ENCODE data around the gene USP3. TPM values are rescaled to one million over a fixed set of nuclear protein-coding genes. Genes with fewer than 3 reads are reported as not detected.

The USP3 gene
- total and polyA plus RNA-seq, 10 of the 15 experiments (the other 5 are each of a cell fraction or from before 2014, with no cell fraction given) = 23.8 to 64.5 (median 50.3) TPM

DNA sequence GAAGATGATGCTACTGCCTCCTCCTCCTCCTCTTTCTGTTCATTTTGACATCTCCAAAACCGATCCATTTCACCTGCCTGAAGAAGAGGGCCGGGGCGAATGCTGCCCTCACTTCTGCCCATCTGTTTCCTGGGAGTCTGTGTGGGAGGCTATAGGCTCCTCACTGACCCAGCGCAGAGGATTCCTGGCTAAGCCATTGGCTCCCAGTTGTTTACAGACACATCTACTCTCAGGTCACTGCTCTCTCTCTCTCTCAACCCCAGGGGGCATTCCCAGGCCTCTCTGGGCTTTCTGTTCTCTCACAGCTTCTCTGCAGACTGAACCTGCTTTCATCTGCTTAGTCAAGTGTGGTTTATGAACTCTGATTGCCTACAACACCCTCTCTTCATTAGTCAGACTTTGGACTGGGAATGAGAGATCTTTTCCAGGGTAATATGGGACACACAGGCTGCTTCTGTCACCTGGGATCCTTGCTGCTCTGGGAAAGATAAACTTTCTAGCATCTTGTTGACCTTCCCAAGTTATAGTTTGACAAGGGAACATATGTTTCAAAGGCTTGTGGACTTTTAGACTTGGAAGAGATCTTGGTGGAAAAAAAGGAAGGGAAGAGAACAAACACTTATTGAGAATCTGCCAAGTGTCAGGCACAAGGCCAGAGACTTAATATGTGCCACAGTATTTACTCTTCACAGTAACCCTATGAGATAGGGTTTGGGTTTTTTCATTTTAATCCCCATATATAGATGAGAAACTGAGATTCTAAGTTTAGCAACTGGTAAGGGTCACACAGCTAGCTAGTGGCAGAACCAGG, 30.2 kb upstream of the USP3 start (continued):
- TF ChIP-seq PML (IDR thresholded peaks at IDR 0.05; ENCODE audit: low read length) (no peak; the same call in 1 of the 2 replicates), BMI1 (IDR thresholded peaks at IDR 0.05; ENCODE audit: borderline replicate concordance) (peak; percentile 24; the same call in 1 of the 2 replicates), NFIC (IDR thresholded peaks at IDR 0.05; ENCODE audit: low read depth, low read length) (peak; percentile 66; the same call in 1 of the 2 replicates), FOXK2 (IDR thresholded peaks at IDR 0.05) (peak; percentile 88), STAT3 (IDR thresholded peaks at IDR 0.05; ENCODE audit: low read depth, low read length) (no peak), ZNF384 (IDR thresholded peaks at IDR 0.05; ENCODE audit: borderline replicate concordance, low read depth, low read length) (no peak), IRF4 (IDR thresholded peaks at IDR 0.05; ENCODE audit: low read depth, low read length) (peak; percentile 81), CREB1 (IDR thresholded peaks at IDR 0.05; ENCODE audit: low read depth) (peak; percentile 67; the same call in 1 of the 2 replicates)
- TF ChIP-seq, protein P1, sequence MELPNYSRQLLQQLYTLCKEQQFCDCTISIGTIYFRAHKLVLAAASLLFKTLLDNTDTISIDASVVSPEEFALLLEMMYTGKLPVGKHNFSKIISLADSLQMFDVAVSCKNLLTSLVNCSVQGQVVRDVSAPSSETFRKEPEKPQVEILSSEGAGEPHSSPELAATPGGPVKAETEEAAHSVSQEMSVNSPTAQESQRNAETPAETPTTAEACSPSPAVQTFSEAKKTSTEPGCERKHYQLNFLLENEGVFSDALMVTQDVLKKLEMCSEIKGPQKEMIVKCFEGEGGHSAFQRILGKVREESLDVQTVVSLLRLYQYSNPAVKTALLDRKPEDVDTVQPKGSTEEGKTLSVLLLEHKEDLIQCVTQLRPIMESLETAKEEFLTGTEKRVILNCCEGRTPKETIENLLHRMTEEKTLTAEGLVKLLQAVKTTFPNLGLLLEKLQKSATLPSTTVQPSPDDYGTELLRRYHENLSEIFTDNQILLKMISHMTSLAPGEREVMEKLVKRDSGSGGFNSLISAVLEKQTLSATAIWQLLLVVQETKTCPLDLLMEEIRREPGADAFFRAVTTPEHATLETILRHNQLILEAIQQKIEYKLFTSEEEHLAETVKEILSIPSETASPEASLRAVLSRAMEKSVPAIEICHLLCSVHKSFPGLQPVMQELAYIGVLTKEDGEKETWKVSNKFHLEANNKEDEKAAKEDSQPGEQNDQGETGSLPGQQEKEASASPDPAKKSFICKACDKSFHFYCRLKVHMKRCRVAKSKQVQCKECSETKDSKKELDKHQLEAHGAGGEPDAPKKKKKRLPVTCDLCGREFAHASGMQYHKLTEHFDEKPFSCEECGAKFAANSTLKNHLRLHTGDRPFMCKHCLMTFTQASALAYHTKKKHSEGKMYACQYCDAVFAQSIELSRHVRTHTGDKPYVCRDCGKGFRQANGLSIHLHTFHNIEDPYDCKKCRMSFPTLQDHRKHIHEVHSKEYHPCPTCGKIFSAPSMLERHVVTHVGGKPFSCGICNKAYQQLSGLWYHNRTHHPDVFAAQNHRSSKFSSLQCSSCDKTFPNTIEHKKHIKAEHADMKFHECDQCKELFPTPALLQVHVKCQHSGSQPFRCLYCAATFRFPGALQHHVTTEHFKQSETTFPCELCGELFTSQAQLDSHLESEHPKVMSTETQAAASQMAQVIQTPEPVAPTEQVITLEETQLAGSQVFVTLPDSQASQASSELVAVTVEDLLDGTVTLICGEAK (IDR thresholded peaks at IDR 0.05; ENCODE audit: borderline replicate concordance) = no peak
- TF ChIP-seq, protein P2, sequence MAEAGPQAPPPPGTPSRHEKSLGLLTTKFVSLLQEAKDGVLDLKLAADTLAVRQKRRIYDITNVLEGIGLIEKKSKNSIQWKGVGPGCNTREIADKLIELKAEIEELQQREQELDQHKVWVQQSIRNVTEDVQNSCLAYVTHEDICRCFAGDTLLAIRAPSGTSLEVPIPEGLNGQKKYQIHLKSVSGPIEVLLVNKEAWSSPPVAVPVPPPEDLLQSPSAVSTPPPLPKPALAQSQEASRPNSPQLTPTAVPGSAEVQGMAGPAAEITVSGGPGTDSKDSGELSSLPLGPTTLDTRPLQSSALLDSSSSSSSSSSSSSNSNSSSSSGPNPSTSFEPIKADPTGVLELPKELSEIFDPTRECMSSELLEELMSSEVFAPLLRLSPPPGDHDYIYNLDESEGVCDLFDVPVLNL (IDR thresholded peaks at IDR 0.05; ENCODE audit: low read depth, low read length) = no peak
